GM12801 (cell line): ENCODE measurements around the gene BACH2.

ENCODE experiments used
- TF ChIP-seq, protein P1 (sequence below): IDR thresholded peaks from one replicate; pipeline ENCODE4 v1.5.1; 2011; ENCODE audit warnings: control low read depth; ENCODE audit not compliant: insufficient read length; ENCODE audit errors: extremely low read depth

The BACH2 gene

DNA sequence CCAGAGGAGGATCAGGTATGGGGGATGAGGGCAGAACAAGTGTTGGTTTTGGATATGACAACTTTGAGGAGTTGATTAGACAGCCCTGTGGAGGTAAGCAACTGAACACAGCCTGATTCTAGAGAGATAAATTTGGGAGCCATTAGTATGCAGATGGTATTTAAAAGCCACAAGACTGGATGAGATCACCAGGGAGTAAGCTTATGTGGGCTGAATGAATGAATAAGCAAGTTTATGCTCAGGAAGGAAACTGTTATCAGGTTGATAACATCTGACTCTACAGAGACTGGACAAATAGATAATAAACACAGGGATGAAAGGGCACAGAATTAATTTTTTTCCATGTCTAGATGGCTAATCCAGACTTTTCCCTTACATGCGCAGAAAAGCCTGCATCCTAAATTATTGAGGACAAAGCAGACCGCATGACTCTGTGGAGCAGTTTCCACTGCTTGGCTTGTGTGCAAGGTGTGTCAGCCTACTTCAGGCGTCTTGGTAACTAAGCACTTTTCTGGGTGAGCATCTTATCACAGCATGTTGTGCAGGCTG, 251.7 kb downstream of the BACH2 start:
- TF ChIP-seq, protein P1, sequence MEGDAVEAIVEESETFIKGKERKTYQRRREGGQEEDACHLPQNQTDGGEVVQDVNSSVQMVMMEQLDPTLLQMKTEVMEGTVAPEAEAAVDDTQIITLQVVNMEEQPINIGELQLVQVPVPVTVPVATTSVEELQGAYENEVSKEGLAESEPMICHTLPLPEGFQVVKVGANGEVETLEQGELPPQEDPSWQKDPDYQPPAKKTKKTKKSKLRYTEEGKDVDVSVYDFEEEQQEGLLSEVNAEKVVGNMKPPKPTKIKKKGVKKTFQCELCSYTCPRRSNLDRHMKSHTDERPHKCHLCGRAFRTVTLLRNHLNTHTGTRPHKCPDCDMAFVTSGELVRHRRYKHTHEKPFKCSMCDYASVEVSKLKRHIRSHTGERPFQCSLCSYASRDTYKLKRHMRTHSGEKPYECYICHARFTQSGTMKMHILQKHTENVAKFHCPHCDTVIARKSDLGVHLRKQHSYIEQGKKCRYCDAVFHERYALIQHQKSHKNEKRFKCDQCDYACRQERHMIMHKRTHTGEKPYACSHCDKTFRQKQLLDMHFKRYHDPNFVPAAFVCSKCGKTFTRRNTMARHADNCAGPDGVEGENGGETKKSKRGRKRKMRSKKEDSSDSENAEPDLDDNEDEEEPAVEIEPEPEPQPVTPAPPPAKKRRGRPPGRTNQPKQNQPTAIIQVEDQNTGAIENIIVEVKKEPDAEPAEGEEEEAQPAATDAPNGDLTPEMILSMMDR: no peak

DNA sequence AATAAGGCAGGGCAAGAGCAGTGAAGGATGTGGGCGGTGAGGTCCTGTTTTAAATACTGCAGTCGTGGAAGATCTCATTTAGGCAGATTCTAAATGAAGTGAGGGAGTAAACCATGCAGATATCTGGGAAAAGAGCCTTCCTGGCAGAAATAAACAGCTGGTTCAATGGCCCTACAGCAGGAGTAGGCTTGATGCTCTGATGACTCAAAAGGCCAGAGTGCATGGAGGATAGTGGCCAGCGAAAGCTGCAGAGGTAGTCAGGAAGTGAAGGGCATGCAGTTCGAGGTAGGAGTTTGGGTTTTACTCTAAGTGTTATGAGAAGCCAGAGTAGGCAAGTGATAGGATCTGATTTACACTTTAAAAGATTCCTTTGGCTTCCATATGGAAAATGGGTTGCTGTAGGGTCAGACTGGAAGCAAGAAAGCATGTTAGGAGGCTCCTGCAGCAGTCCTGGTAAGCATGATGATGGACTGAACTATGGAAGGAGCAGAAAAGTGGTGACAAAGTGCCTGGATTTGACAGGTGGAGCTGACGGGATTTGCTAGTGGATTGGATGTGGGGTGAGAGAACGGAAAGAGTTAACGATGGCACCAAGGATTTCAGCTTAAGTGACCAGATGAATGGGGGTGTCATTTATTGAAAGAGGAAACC, 252.3 kb downstream of the BACH2 start:
- TF ChIP-seq, protein P1: no peak

DNA sequence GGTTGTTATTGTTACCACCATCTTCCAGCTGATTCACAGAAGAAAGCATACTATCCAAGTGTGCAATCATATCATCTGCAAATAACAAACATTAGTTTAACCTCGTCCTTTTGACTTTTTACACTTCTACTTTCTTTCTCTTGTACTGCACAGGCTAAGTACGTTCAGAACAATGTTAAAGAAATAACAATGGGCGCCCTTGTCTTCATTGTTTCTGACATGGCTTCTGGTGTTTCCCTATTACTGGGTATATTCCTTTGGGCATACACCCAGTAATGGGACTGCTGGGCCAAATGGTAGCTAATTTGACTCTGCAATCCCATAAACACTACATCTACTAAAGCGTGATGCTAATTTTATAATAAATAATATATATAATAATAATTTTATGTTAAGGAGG, 255.7 kb downstream of the BACH2 start:
- TF ChIP-seq, protein P1: no peak

DNA sequence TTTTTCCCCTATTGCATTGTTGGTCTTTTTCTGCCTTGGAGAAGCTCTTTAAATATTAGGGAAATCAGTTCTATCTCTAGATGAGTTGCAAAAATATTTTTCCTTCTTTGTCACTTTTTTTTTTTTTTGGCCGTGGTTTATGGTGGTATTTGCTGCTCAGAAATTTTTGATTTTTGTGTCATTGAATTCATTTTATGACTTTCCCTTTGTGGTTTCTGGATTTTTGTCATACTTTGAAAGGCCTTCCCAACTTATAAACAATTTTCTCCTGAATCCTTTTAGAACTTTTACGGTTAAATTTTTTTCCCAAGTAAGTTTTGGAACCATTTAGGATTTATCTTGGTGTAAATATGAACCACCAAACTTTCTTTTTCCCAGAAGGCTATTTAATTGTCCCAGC, 256.7 kb downstream of the BACH2 start:
- TF ChIP-seq, protein P1: no peak

DNA sequence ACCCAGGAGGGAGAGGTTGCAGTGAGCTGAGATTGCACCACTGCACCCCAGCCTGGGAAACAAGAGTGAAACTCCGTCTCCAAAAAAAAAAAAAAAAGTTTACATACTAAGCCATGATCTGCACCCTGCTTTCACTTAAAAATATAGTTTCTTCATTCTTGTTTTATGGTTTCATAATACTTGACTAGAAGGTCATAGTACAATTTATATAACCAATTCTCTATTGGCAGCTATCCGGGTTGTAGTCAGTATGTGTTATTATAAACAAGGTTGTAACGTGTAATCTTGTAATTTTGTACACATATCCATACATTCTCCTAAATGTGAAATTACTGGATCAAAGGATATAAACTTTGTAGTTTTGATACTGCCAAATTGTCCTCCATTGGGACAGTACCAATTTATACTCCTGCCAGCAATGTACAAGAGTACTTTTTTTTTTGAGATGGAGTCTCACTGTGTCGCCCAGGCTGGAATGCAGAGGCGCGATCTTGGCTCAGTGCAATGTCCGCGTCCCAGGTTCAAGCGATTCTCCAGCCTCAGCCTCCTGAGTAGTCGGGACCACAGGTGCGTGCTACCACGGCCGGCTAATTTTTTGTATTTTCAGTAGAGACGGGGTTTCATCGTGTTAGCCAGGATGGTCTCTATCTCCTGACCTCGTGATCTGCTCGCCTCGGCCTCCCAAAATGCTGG, 257.5 kb downstream of the BACH2 start:
- TF ChIP-seq, protein P1: no peak

DNA sequence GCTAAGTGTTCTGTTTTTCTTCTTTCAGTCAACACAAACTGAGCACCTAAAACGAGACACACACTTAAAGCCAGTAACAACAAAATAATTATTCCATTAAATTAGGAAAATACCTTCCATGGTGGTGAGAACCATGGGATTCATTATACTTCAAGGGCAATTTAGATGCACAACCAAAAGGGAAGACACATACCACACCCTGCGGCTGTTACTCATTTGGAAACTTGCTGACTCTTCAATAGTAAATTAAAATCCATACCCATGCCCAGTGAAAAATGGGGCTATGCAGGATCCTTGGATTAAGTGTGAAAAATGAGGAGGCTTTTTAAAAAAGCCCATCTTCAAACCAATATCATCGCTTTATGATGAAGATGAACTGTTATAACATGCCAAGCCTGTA, 259.7 kb downstream of the BACH2 start:
- TF ChIP-seq, protein P1: no peak

DNA sequence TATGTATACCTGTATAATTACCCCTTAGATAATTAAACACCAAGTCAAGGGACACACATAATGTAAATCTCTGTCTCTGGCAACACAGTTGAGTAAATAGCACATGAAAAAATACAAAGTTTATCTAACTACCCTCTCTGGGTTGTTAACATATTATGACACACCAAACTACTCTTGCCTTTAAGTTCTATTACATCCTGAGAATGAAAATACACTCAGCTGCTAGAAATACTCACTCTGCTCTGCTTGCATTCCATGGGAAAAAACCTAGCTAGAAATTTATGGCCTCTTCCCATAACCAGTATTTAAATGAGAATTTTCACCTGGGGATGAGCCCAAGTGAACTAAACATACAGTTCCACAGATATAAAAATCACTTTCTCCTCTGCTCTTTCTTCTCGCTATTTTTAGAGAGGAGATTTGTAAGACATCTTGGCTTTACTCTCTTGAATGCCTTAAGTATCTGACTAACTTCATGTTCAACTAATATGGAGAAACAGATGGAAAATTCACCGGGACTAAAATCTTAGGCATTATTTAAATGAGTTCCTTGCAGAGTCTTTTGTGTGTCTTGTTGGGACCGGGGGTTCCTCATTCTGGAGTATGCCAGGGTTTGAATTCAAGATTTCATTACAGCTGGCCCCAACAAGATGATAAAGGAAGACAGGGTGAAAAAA, 261.5 kb downstream of the BACH2 start:
- TF ChIP-seq, protein P1: no peak
